Stimulated activated CD4-positive, alpha-beta T cell treated with anti-CD3 and anti-CD28 coated beads, Interleukin-2, amount 100 ng/mL, for 4 hours (primary cell): ENCODE results near the gene CACNB4.
A peak's percentile ranks its signal among the peaks of the same experiment; 100 is the strongest.

Experiments used
- DNase-seq: peaks from one replicate; pipeline ENCODE4 v3.0.0-alpha.2; 2020; ENCODE audit warnings: low read depth

Gene CACNB4

DNA sequence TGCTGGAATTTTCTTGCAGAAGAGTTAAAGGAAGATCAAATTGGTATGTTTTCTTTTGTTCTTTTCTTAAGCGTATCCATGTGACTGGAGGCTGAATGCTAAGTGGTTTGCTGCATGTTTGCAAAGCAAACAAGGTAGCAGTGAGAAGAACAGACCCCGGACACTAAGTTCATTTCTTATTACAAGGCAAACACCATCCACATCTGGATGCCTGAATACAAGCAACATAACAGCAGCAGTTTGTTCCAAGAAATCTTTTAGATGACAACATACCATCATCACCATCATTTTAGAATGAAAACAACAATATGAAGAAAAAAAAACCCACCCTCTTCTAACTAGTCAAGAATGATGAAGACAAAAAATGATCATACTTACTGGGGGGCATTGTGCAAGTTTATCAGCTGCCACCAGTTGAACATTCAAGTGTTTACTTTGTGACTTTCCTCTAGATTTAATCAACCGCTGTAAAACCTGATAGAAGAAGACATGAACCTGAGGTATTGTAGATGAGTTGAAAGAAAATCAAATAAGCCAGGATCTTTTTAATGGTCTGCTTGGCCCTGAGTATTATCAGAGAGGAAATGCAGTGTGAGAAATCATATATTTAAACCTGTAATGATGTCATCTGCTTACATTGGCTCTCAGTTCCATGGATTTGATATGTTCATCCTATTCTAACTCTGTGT is 245.6 kb downstream of the CACNB4 start:
- no peak for DNase-seq

GRCh38 chr2:151852260-151853069 is 246.4 kb downstream of the CACNB4 start:
- DNase-seq: no peak

- no peak for DNase-seq
Measured at GRCh38 chr2:151851761-151852160, 247.1 kb downstream of the CACNB4 start.

GRCh38 chr2:151849413-151850010 is 249.3 kb downstream of the CACNB4 start:
- DNase-seq: no peak

GRCh38 chr2:151845884-151846283 is 253.0 kb downstream of the CACNB4 start:
- no peak for DNase-seq

GRCh38 chr2:151845481-151845880 is 253.4 kb downstream of the CACNB4 start:
- DNase-seq: no peak

- no peak for DNase-seq
Measured at GRCh38 chr2:151844211-151844896, 254.5 kb downstream of the CACNB4 start.

GRCh38 chr2:151843691-151844061 is 255.2 kb downstream of the CACNB4 start:
- no peak for DNase-seq

- DNase-seq: no peak
Measured at GRCh38 chr2:151842830-151843690, 255.8 kb downstream of the CACNB4 start.

GRCh38 chr2:151841047-151841424 is 257.8 kb downstream of the CACNB4 start:
- DNase-seq: no peak

DNA sequence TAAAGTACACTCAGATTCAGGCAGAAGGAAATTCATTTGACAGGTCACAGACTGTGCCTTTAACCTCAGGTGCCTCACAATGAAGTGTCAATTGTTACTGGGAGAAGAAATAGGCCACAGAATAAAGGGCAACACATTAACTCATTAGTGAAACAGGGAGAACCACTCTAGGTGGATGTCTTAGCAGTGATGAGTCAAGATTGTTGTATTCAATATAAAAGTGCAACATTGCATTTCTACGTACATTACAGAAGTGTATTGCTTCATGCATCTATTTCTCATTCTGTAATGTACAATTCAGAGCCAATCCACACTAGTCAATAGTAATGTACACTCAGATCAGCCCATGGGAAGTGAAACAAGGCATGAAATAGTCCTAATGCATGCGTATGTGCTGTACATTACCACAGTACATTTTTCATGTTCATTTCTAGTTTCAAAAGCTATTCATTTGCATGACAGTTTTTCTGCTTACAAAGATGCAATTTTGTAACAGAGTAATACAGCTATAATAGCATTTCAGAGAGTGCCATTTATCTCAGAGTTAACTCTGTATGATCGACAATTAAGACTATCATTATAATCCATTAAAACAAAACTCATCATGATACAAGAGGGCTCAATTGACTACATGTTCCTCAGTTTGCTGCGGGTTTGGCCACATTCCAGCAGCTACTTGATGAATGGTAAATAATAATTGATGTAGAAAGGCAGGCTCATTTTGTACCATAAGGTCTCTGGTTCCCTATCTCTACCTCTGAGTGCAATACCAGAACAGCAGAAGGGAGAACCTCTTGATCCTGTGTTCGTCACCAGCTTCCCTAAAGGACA is 258.4 kb downstream of the CACNB4 start:
- DNase-seq: no peak

DNA sequence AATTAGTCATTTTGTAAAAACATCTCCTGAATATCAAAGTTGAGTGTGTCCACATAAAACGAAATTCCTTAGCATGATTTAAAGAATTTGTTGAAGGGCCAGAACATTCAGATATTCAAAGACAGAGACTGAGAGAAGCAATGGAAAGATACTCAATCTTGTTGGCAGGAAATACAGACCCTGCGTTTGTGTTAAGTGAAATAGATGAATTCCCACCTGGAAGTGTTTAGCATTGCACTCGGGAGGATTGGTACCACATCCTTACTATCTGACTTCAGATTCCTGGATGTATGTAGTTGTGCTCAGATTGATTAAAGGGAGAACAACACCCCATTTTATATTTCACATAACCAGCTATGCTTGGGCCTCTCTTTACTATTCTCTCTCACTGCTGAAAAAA is 260.9 kb downstream of the CACNB4 start:
- DNase-seq: no peak

GRCh38 chr2:151833984-151834383 is 264.9 kb downstream of the CACNB4 start:
- no peak for DNase-seq

DNA sequence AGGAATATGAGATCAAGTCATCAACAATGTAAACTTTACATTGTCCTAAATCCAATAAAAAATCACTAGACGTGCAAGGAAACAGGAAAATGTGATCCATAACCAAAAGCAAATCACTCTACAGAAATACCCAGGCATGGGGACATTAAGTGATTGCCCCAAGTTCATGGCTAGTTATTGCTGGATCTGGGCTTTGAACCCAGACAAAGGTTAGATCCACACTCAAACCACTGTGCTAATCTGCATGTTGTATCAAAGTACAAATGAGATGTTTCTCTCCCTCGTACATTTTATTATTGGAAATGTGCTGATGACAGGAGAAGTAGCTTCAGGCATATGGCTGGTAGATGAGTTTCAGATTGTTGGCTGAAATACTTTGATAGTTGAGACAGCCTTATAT is 267.9 kb downstream of the CACNB4 start:
- no peak for DNase-seq

DNA sequence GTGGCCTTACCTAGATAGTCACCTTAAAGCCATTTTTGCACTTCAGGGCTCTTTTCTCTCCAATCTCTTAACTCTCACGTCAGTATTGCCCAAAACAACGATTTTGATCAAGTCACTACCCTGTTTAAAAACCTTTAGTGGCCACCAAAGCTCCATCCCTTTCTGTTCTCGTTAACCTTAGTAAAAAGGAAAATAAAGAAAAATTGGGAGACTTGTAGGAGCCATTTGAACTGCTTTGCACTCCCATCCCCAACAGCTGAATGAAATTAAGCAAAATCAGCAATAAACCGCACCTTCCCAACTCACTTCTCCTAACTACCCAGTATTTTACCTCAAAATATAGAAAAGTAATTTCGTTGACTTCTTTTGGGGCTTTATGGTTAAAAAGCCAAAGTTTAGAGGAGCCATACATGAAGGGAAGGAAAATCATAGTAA is 269.9 kb downstream of the CACNB4 start:
- DNase-seq: no peak

GRCh38 chr2:151828143-151828889 is 270.5 kb downstream of the CACNB4 start, which contains the start of gene ARL5A:
Gene ARL5A, minus strand, starts transcription at chr2:151828421. Its CDS starts 245 bp downstream, at chr2:151828176.
- peak; percentile 90 for DNase-seq

- DNase-seq: no peak
Measured at GRCh38 chr2:151827564-151828142, 271.2 kb downstream of the CACNB4 start.

DNA sequence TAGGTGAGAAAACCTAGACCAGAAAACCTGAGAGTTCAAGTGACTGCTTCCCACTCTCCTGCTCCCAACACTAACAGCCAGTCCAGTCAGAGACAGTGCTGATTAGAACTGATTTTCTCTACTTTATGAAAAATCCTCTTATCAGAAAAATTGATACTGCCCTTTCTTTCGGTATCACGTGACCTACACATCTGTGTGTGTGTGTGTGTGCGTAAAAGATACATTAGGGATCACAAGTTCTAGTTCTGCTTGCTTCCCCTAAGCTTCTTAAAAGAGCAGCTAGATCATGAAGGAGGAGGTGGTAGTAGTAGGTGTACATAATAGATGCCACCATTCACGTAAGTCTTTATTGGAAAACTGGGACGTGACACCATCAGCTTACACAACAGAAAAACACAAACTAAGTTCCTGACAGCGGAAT is 272.1 kb downstream of the CACNB4 start:
- DNase-seq: no peak

DNA sequence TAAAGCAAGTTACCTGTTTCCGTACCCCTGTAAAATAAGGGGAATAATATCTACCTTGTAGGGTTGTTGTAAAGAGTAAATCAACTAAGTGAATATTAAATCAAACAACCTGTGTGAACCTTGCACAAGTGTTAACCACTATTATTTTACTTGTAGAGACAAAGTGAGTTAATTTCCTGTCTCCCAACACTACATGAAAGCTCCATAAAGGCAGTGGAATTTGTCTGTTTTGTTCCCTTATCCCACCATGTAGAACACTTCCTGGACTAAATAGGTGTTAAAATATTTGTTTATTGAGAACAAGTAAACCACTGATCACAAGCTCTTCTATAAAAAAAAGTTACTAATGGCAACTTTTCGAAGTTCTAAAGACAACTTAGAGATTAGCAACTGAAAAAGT is 274.0 kb downstream of the CACNB4 start:
- DNase-seq: no peak
